Activated gamma-delta T cell treated with anti-CD3 and anti-CD28 coated beads, Interleukin-2, amount 50 U/mL, for 16 hours (primary cell): Measurements from ENCODE around the gene TULP4.
"Not testable (repeated sequence)": the region's sequence is repeated elsewhere in the genome, so short reads cannot be mapped to it uniquely, and the experiment has no call there.

ENCODE experiments used
- DNase-seq: peaks from one replicate; pipeline ENCODE4 v3.0.0-alpha.2; 2020; ENCODE audit warnings: low read depth

Gene TULP4

GRCh38 chr6:158295976-158296853 is 16.1 kb upstream of the TULP4 start:
- not testable (repeated sequence) for DNase-seq

GRCh38 chr6:158296854-158297324 is 15.4 kb upstream of the TULP4 start:
- DNase-seq, result not testable (repeated sequence)

GRCh38 chr6:158297657-158298056 is 14.6 kb upstream of the TULP4 start:
- DNase-seq, result not testable (repeated sequence)

GRCh38 chr6:158300306-158301143 is 11.7 kb upstream of the TULP4 start:
- not testable (repeated sequence) for DNase-seq

- DNase-seq, result not testable (repeated sequence)
Observed at GRCh38 chr6:158301561-158301960, 10.7 kb upstream of the TULP4 start.

GRCh38 chr6:158302195-158302796 is 10.0 kb upstream of the TULP4 start:
- not testable (repeated sequence) for DNase-seq

- DNase-seq, result no peak
Observed at GRCh38 chr6:158303210-158303731, 9.0 kb upstream of the TULP4 start.

- DNase-seq, result no peak
Observed at GRCh38 chr6:158304254-158304653, 8.0 kb upstream of the TULP4 start.

GRCh38 chr6:158309814-158310213 is 2.5 kb upstream of the TULP4 start:
- DNase-seq, result no peak

- DNase-seq, result no peak
Observed at GRCh38 chr6:158311193-158311592, 1.1 kb upstream of the TULP4 start.

- DNase-seq, result no peak
Observed at GRCh38 chr6:158311626-158312025, 639 bp upstream of the TULP4 start.

- no peak for DNase-seq
Observed at GRCh38 chr6:158312672-158313397, 570 bp downstream of the TULP4 start.

- DNase-seq, result no peak
Observed at GRCh38 chr6:158313989-158314388, 1.7 kb downstream of the TULP4 start.

- DNase-seq, result no peak
Observed at GRCh38 chr6:158314737-158315136, 2.5 kb downstream of the TULP4 start.

- no peak for DNase-seq
Observed at GRCh38 chr6:158316022-158316421, 3.8 kb downstream of the TULP4 start.

- DNase-seq, result no peak
Observed at GRCh38 chr6:158321960-158322359, 9.7 kb downstream of the TULP4 start.

- DNase-seq, result no peak
Observed at GRCh38 chr6:158322400-158322723, 10.1 kb downstream of the TULP4 start.

GRCh38 chr6:158322724-158323560 is 10.7 kb downstream of the TULP4 start:
- no peak for DNase-seq

GRCh38 chr6:158323561-158323958 is 11.3 kb downstream of the TULP4 start:
- no peak for DNase-seq

- DNase-seq, result no peak
Observed at GRCh38 chr6:158324136-158324535, 11.9 kb downstream of the TULP4 start.

GRCh38 chr6:158327211-158327610 is 14.9 kb downstream of the TULP4 start:
- DNase-seq, result no peak
